CD4-positive, alpha-beta T cell treated with Interleukin-4 for 1 hour (primary cell): ENCODE measurements around the gene ITGA2B.
A peak's percentile ranks its signal among the peaks of the same experiment; 100 is the strongest.
"Not testable (repeated sequence)": the region's sequence is repeated elsewhere in the genome, so short reads cannot be mapped to it uniquely, and the experiment has no call there.

Experiments used
- DNase-seq, 2 donors: peaks; one replicate each; pipeline ENCODE4 v3.0.0-alpha.2; 2020 to 2022

Gene ITGA2B

DNA sequence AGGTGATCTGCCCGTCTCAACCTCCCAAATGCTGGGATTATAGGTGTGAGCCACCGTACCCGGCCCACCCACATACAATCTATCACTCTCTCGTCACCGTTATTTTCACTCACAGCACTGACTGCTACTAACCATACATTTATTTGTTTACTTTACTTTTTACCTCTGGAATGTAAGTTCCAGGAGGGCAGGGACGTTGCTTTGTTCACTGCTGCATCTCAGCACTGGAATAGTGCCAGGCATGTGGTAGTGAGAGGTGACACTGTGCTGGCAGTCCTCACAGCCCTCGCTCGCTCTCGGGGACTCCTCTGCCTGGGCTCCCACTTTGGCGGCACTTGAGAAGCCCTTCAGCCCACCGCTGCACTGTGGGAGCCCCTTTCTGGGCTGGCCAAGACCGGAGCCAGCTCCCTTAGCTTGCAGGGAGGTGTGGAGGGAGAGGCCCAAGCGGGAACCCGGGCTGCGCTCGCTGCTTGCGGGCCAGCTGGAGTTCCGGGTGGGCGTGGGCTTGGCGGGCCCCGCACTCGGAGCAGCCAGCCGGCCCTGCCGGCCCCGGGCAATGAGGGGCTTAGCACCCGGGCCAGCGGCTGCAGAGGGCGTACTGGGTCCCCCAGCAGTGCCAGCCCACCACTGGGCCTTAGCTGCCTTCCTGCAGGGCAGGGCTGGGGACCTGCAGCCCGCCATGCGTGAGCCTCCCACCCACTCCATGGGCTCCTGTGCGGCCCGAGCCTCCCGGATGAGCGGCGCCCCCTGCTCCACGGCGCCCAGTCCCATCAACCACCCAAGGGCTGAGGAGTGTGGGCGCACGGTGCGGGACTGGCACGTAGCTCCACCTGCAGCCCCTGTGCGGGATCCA is 20.8 kb downstream of the ITGA2B start:
- not testable (repeated sequence) for DNase-seq

DNA sequence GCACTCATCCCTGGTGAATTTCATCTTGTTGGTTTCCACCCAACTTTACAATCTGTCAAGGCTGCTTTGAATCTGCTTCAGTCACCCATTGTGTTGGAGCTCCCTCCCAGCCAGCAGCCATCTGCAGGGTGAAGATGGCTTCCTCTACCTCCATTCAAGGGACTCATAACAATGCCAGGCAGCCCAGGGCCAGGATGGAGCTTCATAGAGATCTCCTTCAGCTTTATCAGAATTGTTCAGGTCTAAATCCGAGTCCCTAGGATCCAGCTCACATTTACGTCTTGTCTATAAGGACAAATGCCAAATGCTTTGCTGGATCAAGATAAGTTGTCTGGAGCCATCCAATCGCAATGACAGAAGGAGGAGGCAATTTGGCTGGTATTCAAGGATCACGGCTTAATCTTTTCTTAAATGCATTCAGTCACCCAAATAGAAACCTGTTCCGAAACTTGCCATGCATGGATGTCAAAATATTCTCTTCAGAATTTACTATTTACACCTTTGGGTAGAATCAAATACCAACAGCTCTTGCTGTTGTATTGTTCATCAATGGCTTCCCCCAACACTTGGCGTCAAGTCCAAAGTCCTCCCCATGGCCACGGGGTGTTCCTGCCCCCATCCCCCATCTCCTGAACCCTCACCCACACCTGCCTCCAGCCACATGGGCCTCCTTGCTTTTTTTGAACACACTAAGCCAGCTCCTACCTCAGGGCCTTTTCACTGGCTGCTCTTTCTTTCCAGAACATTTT is 22.0 kb downstream of the ITGA2B start:
- no peak for DNase-seq

DNA sequence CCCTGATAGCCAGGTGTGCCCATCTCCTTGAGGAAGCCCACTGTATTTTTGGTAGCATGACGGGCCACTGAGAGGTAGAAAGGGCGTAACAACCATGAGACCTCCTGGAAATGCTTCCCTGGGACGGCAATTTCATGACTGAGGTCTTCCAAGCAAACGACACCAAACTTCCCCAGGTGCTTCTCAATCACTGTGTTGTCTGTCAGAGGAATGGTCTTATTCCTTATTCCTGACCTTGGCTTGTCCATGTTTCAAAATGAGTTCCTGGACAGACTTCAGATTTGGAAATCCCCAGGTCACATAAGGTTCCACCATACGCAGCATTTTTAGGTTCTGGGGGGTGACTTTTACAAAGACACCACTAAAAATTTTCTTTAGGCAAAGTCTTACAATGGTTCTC is 24.4 kb downstream of the ITGA2B start:
- not testable (repeated sequence) for DNase-seq

DNA sequence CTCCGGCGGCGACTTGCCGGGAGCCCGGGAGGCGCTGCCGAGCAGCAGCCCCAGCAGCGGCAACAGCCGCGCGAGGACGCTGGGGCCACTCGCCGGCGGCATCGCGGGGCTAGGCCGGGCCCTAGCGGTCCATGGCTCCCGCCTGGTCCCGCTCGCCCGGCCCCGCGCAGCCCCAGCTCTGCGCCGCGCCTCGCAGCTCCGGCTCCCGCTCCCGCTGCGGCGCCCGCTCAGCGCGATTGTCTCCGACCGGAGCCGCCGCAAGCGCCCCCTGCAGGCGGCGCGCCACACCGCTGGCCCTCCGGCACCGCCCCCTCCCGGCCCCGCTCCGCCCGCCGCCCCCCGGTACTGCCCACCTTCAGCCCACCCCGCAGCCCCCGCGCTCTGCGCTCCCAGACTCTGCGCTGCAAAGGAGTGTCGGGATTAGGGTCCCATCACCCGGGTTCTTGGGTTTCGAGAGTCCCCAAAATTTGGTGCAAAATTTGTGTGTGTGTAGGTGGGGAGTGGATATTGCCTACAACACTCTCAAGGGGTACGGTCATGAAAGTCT is 25.8 kb downstream of the ITGA2B start, which contains the start of gene FAM171A2:
Gene FAM171A2, minus strand, starts transcription at position 241 of the 547 bp plus-strand sequence. Its CDS starts 139 bp downstream, at position 102.
- DNase-seq, result peak; percentile 59 to 67

DNA sequence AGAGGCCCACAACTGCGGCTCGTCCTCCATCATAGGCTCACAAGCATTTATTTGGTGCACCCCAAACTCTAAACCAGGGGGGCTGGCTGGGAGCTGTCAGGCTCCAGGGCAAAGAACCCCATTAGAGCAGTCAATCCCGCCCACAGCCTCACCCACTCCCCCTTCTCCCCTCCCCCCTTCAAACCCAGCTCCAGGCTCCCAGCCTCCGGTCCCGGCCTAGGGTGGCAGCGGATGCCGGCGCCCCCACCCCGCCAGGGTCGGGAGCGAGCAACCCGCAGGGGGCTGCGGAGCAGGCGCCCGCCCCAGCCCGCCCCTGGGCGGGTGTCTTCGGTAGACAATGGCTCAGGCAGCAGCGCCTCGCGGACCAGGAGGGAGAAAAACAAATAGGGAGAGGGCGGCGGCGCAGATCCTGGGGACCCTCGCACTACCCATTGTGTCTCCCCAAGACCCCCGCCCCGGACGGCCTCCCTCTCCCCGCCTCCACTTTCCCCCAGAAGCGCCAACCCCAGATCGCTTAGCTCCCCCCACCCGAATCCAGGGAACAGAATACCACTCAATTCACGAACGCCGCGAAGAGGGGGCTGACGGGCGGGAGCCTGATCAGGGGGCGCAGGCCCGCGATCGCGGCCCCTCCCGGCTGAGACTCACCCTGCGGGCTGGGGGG is 26.4 kb downstream of the ITGA2B start:
- DNase-seq, result no peak

DNA sequence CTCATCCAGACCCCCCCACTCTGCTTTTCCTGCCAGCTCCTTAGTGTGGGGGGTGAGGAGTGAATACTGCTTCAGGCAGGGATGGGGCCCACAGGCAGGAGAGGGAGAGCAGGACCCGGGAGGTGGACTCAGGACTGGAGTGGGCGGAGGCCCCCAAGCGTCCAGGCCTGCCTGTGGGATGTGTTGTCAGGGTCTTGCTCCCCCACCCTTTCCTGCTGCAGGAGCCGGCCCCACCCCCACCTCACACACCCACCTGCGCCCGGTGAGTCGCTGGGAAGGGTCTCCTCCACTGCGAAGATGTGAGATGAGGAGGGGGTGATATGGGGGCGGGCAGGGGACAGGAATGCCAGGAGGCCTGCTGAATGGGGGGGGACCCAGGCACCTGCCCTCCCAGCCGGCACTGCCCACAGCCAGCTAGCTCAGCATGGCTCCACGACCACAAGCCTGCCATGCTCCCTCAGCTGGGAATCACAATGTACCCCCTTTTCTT is 26.9 kb downstream of the ITGA2B start:
- DNase-seq, result no peak

DNA sequence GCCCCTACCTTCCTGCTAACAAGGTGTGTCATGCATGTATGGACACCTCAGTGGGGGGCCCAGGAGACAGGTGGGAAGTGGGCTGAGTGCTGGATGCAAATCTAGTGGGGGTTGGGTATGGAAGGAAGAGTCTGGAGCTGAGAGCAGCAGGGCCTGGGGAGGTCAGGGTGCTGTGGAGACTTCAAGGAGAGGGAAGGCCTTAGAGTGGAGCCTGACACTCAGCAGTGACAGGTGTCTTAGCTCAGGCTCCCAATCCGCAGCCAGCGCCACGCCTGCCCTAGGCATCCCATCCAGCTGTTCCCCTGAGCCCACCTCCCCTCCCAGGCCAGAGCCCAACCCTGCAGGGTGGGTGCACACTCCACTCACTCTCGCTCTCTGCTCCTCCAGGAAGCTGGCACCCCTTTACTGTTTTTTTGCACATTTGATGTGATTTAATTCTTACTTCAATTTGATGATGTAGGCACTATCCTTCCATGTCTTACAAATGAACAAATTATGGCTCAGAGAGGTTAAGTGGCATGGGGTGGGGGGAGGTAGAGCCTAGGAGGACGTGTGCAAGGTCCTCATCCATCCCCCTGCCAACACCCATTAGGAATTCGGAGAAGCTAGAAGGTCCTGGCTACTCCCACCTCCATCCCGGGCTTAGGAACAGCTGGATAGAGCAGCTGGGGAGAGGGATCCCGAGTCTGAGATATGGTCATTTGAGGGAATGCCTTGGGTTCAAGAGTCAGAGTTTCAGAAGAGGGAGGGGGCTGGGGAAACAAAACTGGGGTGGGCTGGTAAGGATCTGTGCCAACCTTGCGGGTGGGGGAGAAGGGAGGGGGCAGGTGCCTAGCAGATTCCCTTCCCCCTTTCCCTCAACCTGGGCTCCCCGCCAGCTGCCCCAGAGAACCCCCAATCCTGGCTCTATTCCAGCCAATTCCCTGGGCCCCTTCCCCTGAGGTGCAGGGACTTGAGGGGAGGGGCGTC is 27.9 kb downstream of the ITGA2B start:
- DNase-seq, result no peak

DNA sequence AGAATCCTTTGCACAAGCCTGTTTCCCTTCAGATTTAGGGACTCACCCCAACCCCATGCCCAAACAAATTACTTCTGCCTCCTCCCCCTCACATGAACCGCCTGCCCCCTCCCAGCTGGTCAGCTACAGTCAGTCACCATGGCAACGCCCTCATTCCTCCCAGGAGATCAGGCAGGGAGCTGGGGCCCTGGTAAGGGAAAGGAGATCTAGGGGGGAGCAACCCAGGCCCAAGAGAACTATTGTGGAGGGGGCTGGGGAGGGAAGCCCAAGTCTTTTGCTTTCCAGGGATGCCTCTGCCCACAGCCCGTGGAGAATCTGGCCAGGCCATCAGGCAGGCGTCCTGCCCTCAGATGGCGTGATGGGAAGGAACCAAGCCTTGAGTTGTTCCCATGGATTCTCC is 28.6 kb downstream of the ITGA2B start:
- DNase-seq, result no peak

DNA sequence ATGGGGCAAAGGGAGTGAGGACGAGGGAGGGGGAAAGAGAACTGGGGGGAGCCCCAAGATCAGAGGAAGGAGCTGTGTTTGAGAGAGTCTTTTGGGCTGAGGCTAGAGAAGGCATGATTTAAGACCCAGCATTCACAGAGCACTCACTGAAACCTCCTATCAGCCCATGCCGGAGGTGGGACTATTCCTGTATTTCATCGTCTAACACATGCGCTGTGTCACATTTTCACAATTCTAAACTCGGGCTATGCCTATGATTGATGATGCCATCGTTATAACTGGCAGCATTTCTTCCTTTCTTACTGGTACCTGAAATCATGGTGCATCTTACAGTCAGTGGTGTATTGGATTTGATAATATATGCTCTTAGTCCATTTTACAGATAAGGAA is 29.3 kb downstream of the ITGA2B start:
- no peak for DNase-seq

DNA sequence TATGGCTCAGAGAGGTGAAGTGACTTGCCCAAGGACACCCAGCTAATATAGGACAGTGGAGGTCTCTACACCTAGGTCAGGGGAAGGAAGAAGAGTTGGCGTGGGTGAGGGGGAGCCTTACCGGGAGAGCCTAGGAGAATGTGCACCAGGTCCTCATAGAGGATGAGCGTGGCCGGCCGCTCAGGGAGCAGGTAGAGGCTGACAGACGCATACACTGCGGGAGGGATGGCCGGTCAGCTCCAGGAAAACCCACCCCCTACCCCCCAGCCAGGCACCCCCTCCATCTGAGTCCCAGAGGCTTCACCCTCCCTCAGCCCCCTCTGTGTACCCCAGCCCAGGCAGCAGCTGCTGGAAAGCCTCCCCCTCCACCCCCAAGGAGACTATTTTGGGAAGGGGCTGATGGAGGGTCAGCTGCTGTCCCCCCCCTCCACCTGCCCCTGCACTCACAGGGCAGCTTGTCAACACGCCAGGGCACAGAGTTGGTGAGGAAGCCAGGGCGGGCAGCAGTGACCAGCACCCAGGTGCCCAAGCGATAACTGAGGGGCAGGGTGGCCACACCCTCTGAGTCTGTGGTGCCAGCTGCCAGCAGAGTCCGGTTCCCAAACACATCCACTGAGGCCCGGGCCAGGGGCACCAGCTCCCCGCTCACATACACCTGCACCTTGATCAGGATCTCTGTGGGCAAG is 29.8 kb downstream of the ITGA2B start:
- DNase-seq, result no peak

DNA sequence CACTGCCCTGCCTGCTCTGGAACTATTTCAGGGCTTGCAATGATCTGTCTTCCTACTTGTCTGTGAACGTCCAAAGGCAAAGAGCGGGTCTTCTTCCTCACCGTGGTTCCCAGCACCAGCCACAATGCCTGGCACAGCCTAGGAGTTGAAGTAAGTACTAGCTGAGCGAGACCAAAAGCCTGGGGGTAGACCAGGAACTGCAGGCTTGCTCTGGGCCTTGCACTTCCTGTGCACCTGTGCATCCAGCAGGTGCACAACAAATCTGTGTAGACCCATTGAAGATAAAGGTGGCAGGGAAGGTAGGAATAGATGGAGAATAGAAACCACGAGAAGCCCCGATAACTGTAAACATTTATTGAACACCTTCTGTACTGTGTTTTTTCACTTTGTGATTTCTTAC is 30.4 kb downstream of the ITGA2B start:
- no peak for DNase-seq

DNA sequence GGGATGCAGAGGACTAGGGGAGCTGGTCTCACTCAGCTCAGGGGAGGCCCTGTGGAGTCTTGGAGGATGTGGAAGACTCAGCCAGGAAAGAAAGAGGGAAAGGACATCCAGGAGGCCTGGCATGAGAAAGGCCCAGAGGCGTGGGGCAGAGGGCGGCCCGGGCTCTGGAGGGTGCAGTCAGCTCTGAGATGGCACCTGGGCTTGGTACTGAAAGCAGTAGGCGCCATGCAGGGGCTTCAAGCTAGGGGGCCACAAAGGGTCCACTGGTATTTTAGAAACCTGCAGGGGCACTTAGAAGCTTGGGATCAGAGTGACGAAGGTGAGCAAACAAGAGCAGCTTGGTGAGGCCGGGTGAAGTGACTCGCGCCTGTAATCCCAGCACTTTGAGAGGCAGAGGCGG is 31.4 kb downstream of the ITGA2B start:
- DNase-seq, result no peak

DNA sequence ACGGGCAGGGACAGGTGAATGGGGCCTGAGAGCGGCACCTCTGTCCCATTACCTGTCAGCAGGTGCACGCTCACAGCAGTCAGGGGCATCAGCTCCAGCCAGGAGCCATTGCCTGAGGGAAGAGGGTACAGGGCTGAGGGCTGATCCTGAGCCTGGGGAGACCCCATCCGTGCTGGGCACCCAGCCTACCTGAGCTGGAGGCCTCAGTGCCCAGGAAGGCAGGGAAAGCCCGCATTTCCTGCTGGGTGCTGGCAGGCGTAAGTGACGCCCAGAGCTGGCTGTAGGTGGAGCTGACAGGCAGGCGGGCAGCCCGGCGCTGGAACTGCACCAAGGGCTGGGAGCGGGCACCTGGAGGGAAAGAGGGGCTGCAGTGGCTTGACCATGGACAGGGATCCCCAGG is 33.2 kb downstream of the ITGA2B start:
- DNase-seq, result no peak

DNA sequence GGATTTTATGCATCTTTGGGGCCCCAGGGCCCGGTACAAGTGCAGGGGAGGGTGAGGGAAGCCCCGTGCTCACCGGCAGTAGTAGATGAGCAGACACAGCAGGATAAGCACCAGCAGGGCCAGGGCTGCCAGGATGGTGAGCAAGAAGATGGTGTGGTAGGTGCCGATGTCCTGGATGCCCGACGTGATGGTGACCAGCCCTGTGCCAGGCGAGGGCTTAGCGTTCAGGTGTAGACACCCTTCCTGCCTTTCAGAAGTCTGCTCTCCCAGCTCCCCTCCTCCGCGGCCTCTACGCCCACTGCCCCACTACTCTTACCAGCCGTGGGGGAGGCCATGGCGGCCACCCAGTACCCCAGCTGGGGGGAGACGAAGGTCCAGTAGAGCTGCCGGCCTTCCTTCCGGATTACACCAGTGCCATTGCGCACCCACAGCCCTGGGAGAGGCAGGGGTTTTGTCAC is 33.8 kb downstream of the ITGA2B start:
- no peak for DNase-seq

DNA sequence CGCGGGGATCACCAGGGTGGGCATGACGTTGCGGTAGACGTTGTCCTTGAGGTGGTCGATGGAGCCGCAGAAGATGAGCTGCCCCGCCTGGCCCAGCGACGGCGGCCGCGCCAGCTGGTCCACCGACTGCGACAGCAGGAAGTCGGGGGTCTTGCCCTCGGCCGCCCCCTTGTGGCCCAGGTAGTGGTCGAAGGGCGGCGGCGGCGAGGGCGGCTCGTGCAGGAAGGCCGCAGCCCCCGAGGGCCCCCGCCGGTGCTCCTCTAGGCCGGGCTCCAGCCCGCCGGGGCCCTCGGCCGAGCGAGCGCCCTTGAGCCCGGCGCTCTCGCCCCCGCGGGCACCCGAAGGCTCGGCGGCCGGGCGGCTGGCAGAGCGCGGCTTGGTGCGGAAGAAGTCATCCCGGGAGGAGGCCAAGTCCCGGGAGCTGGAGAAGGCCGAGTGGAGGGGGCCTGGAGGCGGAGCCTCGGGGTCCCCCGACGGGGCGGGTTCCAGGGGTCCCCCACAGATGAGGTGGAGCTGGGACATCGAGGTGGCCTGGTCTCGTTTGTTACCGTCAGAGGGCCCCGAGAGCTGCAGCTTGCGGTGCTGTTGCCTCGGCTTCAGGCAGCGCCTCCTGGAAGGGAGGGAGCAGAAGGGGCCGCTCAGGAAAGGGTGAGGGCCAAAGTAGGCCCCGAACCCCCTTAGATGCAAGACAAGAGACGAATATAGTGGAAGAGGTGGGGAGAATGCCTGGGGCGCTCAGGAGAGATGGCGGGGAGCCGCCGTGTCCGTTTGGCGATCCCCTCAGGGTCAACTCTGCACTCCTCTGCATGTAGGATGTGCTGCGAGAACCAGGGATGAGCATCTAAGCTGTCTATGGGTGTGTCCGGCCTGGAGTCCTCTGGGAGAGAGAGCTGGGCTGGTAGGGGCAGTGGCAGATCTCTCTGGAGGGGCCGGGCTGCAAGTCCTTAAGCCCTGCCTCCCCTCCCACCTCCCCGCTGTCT is 34.6 kb downstream of the ITGA2B start:
- DNase-seq, result peak; percentile 43 to 57

DNA sequence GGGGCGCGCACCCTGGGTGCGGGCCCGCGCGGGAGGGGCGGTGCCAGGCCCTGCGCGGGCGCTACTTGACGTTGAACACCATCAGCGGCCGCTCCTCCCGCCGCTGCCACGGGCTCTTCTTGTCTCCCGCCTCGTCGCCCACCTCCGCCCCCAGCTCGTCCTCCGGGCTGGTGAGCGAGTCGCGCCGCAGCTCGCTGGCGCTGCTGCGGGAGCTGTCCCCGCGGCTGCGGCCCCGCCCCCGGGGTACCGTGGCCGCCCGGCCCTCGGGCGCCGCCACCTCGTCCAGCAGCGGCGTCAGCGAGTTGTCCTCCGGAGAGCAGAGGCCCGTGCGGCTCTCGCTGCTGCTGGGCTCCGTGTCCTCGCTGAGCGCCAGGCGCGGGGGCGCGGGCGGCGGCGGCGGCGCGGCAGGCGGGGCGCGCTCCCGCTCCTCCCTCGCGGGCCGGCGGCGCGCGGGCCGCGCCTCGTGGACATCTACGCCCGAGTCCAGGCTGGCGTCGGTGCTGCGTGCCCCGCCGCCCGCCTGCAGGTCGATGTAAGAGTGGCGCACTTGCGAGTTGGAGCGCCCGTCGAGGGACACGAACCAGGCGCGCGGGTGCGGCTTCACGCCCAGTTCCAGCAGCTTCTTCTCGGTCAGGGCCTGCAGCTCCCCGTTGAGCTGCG is 35.6 kb downstream of the ITGA2B start:
- DNase-seq, result no peak

DNA sequence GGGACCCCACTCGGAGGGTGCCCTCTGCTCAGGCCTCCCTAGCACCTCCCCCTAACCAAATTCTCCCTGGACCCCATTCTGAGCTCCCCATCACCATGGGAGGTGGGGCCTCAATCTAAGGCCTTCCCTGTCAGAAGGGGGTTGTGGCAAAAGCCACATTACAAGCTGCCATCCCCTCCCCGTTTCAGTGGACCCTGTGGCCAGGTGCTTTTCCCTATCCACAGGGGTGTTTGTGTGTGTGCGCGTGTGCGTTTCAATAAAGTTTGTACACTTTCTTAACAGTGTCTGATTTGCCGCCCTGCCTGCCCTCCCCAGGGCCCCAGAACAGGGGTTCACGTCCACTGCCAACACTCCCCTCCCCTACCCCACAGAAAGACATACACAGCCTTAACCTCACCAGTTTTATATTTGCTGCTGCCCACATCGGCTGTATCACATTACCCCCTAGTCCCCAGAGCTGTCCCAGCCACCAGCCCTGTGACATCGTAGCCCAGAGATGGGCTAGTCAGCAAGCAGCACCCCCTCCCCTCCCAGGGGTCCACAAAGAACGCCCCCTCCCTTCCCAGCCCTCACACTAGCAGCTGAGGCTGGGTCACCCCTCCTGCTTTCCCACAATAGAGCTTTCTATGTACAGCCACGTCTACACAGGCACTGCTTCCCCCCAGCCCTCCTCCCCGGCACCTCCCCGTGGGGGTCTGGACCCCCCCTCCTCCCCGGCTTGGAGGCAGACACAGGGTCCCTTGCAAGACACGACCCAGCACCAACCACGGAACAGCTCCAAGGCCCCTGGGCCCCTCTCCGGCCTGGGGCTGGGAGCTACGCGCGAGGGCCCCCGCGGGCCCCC is 36.4 kb downstream of the ITGA2B start:
- no peak for DNase-seq
